Omental fat pad (tissue), 4 donors: ENCODE results near the gene PTGES. TPM values are rescaled to one million over a fixed set of nuclear protein-coding genes. Genes with fewer than 3 reads are reported as not detected.

Experiments
- ATAC-seq: fragments of 150-250 bp; one replicate; pipeline ENCODE4 v1.9.1; 2016; ENCODE audit warnings: mild to moderate bottlenecking, moderate library complexity; ENCODE audit not compliant: low FRiP score
- DNase-seq: peaks from one replicate; pipeline ENCODE4 v3.0.0-alpha.2; 2019; ENCODE audit warnings: low spot score
- CTCF ChIP-seq, 3 donors: fragments of 450-650 bp; IDR thresholded peaks; one replicate each; pipeline ENCODE4 v1.5.1; 2016 to 2017; ENCODE audit warnings: antibody characterized with exemption in 3 of 3, mild to moderate bottlenecking in 3 of 3, moderate library complexity in 2 of 3
- total RNA-seq, 4 donors: library from RNA; depleted of rRNA; stranded (reverse); fragments of >200 nt; gene quantifications; one replicate each; pipeline ENCODE4 v1.1.0, GENCODE V29; 2016

PTGES gene
- total RNA-seq, 4 donors from 2014 or later: 4.2 to 12.4 (median 8.9) TPM

- peak; percentile 42 for DNase-seq
- ATAC-seq: peak; percentile 87
- peak in 1 of 3 donors; percentile 90 for TF ChIP-seq CTCF (IDR thresholded peaks at IDR 0.05)
These were observed 30.9 kb upstream of the PTGES start for GRCh38 chr9:129783516-129784361.

- no peak for DNase-seq
- no peak for TF ChIP-seq CTCF (IDR thresholded peaks at IDR 0.05)
- no peak for ATAC-seq
These were observed 29.1 kb upstream of the PTGES start for GRCh38 chr9:129781981-129782380.

GRCh38 chr9:129781131-129781530, 28.3 kb upstream of the PTGES start:
- DNase-seq: no peak
- ATAC-seq: no peak
- TF ChIP-seq CTCF (IDR thresholded peaks at IDR 0.05): no peak

GRCh38 chr9:129779560-129780190, 26.8 kb upstream of the PTGES start:
- TF ChIP-seq CTCF (IDR thresholded peaks at IDR 0.05): no peak
- DNase-seq: no peak
- no peak for ATAC-seq

GRCh38 chr9:129778469-129778868, 25.6 kb upstream of the PTGES start:
- ATAC-seq (no peak), DNase-seq (no peak)
- no peak for TF ChIP-seq CTCF (IDR thresholded peaks at IDR 0.05)

- no peak for DNase-seq
- no peak for TF ChIP-seq CTCF (IDR thresholded peaks at IDR 0.05)
- no peak for ATAC-seq
These were observed 24.9 kb upstream of the PTGES start for GRCh38 chr9:129777769-129778130.
